ENCODE results near the gene HDHD3.
"Not testable (repeated sequence)": the region's sequence is repeated elsewhere in the genome, so short reads cannot be mapped to it uniquely, and the experiment has no call there.

HDHD3 gene

GRCh38 chr9:113388833-113389232 is 12.0 kb upstream of the HDHD3 start:
- no peak for DNase-seq

- no peak for DNase-seq
These were observed 10.9 kb upstream of the HDHD3 start for GRCh38 chr9:113387560-113388230.

GRCh38 chr9:113386571-113387393 is 10.0 kb upstream of the HDHD3 start:
- no peak for DNase-seq

GRCh38 chr9:113381909-113382411 is 5.2 kb upstream of the HDHD3 start:
- DNase-seq: no peak

- not testable (repeated sequence) for DNase-seq
These were observed 4.7 kb upstream of the HDHD3 start for GRCh38 chr9:113381441-113381840.

GRCh38 chr9:113380869-113381378 is 4.1 kb upstream of the HDHD3 start:
- no peak for DNase-seq

- not testable (repeated sequence) for DNase-seq
These were observed 3.0 kb upstream of the HDHD3 start for GRCh38 chr9:113379829-113380210.

- DNase-seq: not testable (repeated sequence)
These were observed 2.5 kb upstream of the HDHD3 start for GRCh38 chr9:113379094-113379828.

- DNase-seq: no peak
These were observed 1.4 kb downstream of the HDHD3 start for GRCh38 chr9:113375057-113376023.

GRCh38 chr9:113373676-113374392 is 3.0 kb downstream of the HDHD3 start:
- no peak for DNase-seq

GRCh38 chr9:113373256-113373655 is 3.5 kb downstream of the HDHD3 start:
- no peak for DNase-seq

GRCh38 chr9:113372059-113372458 is 4.7 kb downstream of the HDHD3 start:
- no peak for DNase-seq

- DNase-seq: no peak
These were observed 5.9 kb downstream of the HDHD3 start for GRCh38 chr9:113370806-113371325.

GRCh38 chr9:113369855-113370140 is 7.0 kb downstream of the HDHD3 start:
- DNase-seq: no peak

- no peak for DNase-seq
These were observed 7.6 kb downstream of the HDHD3 start for GRCh38 chr9:113368982-113369854.

GRCh38 chr9:113368348-113368981 is 8.3 kb downstream of the HDHD3 start:
- no peak for DNase-seq

- not testable (repeated sequence) for DNase-seq
These were observed 11.1 kb downstream of the HDHD3 start for GRCh38 chr9:113365652-113366051.

- no peak for DNase-seq
These were observed 11.8 kb downstream of the HDHD3 start for GRCh38 chr9:113364951-113365350.

- DNase-seq: no peak
These were observed 13.4 kb downstream of the HDHD3 start for GRCh38 chr9:113363336-113363735.

Measured in activated CD4-positive, CD25-positive, alpha-beta regulatory T cell (primary cell).